ENCODE data around the gene ERN1. TPM values are rescaled to one million over a fixed set of nuclear protein-coding genes. Genes with fewer than 3 reads are reported as not detected.

The ERN1 gene
- total and polyA plus RNA-seq, 2 of the 13 experiments (the other 11 are each of a cell fraction or from before 2014, with no cell fraction given): 6.0 to 12.7 TPM

DNA sequence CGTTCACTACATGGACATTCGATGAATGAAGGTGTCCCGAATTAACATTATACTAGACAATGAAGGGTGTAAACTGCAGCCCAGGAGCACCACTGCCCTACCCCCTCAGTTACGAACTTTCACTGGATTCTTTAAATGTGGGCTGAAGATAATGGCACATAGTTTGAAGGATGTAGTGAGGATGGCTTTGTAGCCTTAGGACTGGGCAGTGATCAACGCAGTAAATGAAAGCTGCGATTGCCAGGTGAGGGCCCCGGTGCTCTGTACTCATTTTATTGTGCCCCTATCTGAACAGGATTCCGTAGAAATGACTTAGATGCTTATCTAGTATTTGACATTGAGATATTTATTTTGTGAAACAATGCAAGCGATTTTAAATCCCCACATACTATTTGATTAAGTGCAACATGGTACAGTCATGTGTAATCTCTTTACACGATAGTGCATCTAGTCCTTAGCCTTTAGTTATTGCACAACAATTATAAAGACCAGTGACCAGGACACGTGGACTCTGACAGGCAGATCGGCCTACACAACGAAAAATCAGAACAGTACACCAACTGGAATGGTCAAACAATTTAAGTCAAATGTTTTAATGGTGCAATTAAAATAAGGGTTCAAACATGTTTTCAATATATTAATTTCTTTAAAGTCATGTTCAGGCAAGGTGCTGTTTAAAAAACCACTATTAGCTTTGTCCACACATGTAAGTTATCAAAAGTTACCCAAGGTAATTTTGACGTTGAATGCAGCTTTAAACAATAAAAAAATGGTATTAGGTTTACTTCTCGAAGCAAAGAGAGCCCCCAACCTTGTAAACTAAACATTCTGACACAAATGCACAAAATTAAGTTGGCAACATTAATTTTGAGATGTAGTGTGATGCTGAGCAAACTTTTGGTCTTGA, 17.4 kb upstream of the ERN1 start (continued):
- TF ChIP-seq, protein P1, sequence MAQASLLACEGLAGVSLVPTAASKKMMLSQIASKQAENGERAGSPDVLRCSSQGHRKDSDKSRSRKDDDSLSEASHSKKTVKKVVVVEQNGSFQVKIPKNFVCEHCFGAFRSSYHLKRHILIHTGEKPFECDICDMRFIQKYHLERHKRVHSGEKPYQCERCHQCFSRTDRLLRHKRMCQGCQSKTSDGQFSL (CRISPR knock-in tag; IDR thresholded peaks at IDR 0.05): no peak
- TF ChIP-seq CEBPB (IDR thresholded peaks at IDR 0.05; ENCODE audit: borderline replicate concordance, low read depth, low read length): peak; percentile 100
- TF ChIP-seq, protein P2, sequence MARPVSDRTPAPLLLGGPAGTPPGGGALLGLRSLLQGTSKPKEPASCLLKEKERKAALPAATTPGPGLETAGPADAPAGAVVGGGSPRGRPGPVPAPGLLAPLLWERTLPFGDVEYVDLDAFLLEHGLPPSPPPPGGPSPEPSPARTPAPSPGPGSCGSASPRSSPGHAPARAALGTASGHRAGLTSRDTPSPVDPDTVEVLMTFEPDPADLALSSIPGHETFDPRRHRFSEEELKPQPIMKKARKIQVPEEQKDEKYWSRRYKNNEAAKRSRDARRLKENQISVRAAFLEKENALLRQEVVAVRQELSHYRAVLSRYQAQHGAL (CRISPR knock-in tag; IDR thresholded peaks at IDR 0.05; ENCODE audit: not compliant biosample characterization): peak; percentile 73
- TF ChIP-seq KAT8 (CRISPR knock-in tag; IDR thresholded peaks at IDR 0.05): peak; percentile 11
- TF ChIP-seq STAT5B (CRISPR knock-in tag; IDR thresholded peaks at IDR 0.05): 0 out of 2 replicates have a peak, but pooled peaks have one; percentile 70
- TF ChIP-seq HDAC2 (CRISPR knock-in tag; IDR thresholded peaks at IDR 0.05): peak; percentile 40; the same call in 1 of the 2 replicates
- TF ChIP-seq ZNF343 (CRISPR knock-in tag; IDR thresholded peaks at IDR 0.05): no peak
- TF ChIP-seq ARNTL (CRISPR knock-in tag; IDR thresholded peaks at IDR 0.05): peak; percentile 90
- TF ChIP-seq, protein P3, sequence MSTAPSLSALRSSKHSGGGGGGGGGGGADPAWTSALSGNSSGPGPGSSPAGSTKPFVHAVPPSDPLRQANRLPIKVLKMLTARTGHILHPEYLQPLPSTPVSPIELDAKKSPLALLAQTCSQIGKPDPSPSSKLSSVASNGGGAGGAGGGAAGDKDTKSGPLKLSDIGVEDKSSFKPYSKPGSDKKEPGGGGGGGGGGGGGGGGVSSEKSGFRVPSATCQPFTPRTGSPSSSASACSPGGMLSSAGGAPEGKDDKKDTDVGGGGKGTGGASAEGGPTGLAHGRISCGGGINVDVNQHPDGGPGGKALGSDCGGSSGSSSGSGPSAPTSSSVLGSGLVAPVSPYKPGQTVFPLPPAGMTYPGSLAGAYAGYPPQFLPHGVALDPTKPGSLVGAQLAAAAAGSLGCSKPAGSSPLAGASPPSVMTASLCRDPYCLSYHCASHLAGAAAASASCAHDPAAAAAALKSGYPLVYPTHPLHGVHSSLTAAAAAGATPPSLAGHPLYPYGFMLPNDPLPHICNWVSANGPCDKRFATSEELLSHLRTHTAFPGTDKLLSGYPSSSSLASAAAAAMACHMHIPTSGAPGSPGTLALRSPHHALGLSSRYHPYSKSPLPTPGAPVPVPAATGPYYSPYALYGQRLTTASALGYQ (CRISPR knock-in tag; IDR thresholded peaks at IDR 0.05): peak; percentile 37; the same call in 1 of the 2 replicates
- TF ChIP-seq, protein P4, sequence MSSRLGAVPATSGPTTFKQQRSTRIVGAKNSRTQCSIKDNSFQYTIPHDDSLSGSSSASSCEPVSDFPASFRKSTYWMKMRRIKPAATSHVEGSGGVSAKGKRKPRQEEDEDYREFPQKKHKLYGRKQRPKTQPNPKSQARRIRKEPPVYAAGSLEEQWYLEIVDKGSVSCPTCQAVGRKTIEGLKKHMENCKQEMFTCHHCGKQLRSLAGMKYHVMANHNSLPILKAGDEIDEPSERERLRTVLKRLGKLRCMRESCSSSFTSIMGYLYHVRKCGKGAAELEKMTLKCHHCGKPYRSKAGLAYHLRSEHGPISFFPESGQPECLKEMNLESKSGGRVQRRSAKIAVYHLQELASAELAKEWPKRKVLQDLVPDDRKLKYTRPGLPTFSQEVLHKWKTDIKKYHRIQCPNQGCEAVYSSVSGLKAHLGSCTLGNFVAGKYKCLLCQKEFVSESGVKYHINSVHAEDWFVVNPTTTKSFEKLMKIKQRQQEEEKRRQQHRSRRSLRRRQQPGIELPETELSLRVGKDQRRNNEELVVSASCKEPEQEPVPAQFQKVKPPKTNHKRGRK (CRISPR knock-in tag; IDR thresholded peaks at IDR 0.05): no peak
- TF ChIP-seq, protein P5, sequence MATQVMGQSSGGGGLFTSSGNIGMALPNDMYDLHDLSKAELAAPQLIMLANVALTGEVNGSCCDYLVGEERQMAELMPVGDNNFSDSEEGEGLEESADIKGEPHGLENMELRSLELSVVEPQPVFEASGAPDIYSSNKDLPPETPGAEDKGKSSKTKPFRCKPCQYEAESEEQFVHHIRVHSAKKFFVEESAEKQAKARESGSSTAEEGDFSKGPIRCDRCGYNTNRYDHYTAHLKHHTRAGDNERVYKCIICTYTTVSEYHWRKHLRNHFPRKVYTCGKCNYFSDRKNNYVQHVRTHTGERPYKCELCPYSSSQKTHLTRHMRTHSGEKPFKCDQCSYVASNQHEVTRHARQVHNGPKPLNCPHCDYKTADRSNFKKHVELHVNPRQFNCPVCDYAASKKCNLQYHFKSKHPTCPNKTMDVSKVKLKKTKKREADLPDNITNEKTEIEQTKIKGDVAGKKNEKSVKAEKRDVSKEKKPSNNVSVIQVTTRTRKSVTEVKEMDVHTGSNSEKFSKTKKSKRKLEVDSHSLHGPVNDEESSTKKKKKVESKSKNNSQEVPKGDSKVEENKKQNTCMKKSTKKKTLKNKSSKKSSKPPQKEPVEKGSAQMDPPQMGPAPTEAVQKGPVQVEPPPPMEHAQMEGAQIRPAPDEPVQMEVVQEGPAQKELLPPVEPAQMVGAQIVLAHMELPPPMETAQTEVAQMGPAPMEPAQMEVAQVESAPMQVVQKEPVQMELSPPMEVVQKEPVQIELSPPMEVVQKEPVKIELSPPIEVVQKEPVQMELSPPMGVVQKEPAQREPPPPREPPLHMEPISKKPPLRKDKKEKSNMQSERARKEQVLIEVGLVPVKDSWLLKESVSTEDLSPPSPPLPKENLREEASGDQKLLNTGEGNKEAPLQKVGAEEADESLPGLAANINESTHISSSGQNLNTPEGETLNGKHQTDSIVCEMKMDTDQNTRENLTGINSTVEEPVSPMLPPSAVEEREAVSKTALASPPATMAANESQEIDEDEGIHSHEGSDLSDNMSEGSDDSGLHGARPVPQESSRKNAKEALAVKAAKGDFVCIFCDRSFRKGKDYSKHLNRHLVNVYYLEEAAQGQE (IDR thresholded peaks at IDR 0.05; ENCODE audit: borderline replicate concordance in 1 of 2, low read depth in 1 of 2, low read length in 2 of 2): no peak
- TF ChIP-seq, protein P6, sequence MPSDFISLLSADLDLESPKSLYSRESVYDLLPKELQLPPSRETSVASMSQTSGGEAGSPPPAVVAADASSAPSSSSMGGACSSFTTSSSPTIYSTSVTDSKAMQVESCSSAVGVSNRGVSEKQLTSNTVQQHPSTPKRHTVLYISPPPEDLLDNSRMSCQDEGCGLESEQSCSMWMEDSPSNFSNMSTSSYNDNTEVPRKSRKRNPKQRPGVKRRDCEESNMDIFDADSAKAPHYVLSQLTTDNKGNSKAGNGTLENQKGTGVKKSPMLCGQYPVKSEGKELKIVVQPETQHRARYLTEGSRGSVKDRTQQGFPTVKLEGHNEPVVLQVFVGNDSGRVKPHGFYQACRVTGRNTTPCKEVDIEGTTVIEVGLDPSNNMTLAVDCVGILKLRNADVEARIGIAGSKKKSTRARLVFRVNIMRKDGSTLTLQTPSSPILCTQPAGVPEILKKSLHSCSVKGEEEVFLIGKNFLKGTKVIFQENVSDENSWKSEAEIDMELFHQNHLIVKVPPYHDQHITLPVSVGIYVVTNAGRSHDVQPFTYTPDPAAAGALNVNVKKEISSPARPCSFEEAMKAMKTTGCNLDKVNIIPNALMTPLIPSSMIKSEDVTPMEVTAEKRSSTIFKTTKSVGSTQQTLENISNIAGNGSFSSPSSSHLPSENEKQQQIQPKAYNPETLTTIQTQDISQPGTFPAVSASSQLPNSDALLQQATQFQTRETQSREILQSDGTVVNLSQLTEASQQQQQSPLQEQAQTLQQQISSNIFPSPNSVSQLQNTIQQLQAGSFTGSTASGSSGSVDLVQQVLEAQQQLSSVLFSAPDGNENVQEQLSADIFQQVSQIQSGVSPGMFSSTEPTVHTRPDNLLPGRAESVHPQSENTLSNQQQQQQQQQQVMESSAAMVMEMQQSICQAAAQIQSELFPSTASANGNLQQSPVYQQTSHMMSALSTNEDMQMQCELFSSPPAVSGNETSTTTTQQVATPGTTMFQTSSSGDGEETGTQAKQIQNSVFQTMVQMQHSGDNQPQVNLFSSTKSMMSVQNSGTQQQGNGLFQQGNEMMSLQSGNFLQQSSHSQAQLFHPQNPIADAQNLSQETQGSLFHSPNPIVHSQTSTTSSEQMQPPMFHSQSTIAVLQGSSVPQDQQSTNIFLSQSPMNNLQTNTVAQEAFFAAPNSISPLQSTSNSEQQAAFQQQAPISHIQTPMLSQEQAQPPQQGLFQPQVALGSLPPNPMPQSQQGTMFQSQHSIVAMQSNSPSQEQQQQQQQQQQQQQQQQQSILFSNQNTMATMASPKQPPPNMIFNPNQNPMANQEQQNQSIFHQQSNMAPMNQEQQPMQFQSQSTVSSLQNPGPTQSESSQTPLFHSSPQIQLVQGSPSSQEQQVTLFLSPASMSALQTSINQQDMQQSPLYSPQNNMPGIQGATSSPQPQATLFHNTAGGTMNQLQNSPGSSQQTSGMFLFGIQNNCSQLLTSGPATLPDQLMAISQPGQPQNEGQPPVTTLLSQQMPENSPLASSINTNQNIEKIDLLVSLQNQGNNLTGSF (CRISPR knock-in tag; IDR thresholded peaks at IDR 0.05): no peak
- no peak for TF ChIP-seq ZNF460 (CRISPR knock-in tag; IDR thresholded peaks at IDR 0.05; ENCODE audit: borderline replicate concordance)

Measured in HepG2 (cell line).